ENCODE measurements around the gene STAB2. TPM values are rescaled to one million over a fixed set of nuclear protein-coding genes. Genes with fewer than 3 reads are reported as not detected.
A peak's percentile ranks its signal among the peaks of the same experiment; 100 is the strongest.

The STAB2 gene
- total and polyA plus RNA-seq, 2 donors (not counting 1 experiment from before 2014, with no cell fraction given) = not detected

GRCh38 chr12:103769240-103769945 is 182.3 kb downstream of the STAB2 start:
- Mint-ChIP-seq H3K4me1 (no peaks in the 10 kb centered on the region), H3K4me3 (no peak overlapping the region), H3K9me3 (ENCODE audit: insufficient read depth) (no peaks in the 10 kb centered on the region), H3K27ac (no peak overlapping the region), H3K27me3 (no peaks in the 10 kb centered on the region)
- no peaks in the 10 kb centered on the region for H3K9me3 ChIP-seq (ENCODE audit: control extremely low read depth in 1 of 3, control insufficient read depth in 2 of 3, insufficient read depth in 1 of 3, low read length in 2 of 3)
- ATAC-seq (ENCODE audit: low read depth) (no peak), DNase-seq (no peak)
- TF ChIP-seq EZH2 (IDR thresholded peaks at IDR 0.05; ENCODE audit: borderline replicate concordance, insufficient read depth, low read depth, low read length, poor library complexity, severe bottlenecking) (no peak), CTCF (IDR thresholded peaks at IDR 0.05) (no peak)
- no peak overlapping the region for H3K4me3 ChIP-seq (ENCODE audit: control extremely low read depth in 1 of 5, extremely low read depth in 1 of 5, insufficient read depth in 1 of 5, low read depth in 2 of 5, low read length in 4 of 5)
- no peak overlapping the region for H3K9ac ChIP-seq (ENCODE audit: low read length)
- no peaks in the 10 kb centered on the region for H3K27me3 ChIP-seq (replicated peaks in 1 of 4; ENCODE audit: control extremely low read depth in 1 of 4, control insufficient read depth in 3 of 4, insufficient read depth in 4 of 4, low read length in 3 of 4)
- CTCF ChIA-PET = interaction anchor here (1.3 kb wide), 1 partner anchor 886 kb away, joined by 3 read pairs; no protein-coding TSS in a partner anchor
- H2AFZ ChIP-seq (ENCODE audit: insufficient read depth, low read depth, low read length, poor library complexity, severe bottlenecking) = no peak overlapping the region
- POLR2A ChIA-PET = no interaction called here
- peaks cover 0 to 6% of the 10 kb centered on the region in 2 experiments for H3K36me3 ChIP-seq (replicated peaks in 1 of 2; ENCODE audit: control extremely low read depth in 1 of 2, control insufficient read depth in 1 of 2, extremely low read depth in 1 of 2, insufficient read depth in 2 of 2, low read length in 1 of 2)
- no peak overlapping the region for H3K4me2 ChIP-seq (replicated peaks; ENCODE audit: low read depth, low read length, poor library complexity, severe bottlenecking)
- H3K79me2 ChIP-seq (ENCODE audit: control insufficient read depth, insufficient read depth, low read length) = no peaks in the 10 kb centered on the region
- H3K27ac ChIP-seq (ENCODE audit: low read length in 2 of 2) = no peak overlapping the region
- no peaks in the 10 kb centered on the region for H3K4me1 ChIP-seq (ENCODE audit: control insufficient read depth in 2 of 2, insufficient read depth in 2 of 2, low read length in 2 of 2)
- 91% methylated on average over 7 of the region's 9 CpGs for WGBS (ENCODE audit: insufficient coverage)
- intact Hi-C loops (cut with micrococcal nuclease) = no loop called here
- H4K20me1 ChIP-seq (ENCODE audit: control insufficient read depth, insufficient read depth, low read length, poor library complexity, severe bottlenecking) = no peaks in the 10 kb centered on the region

GRCh38 chr12:103771466-103771865 is 184.4 kb downstream of the STAB2 start:
- H3K4me1 ChIP-seq (ENCODE audit: control insufficient read depth in 2 of 2, insufficient read depth in 2 of 2, low read length in 2 of 2) = no peaks in the 10 kb centered on the region
- ATAC-seq (ENCODE audit: low read depth) (peak; percentile 51), DNase-seq (peak; percentile 38)
- WGBS (ENCODE audit: insufficient coverage) = 84% methylated on average over 3 of the region's 3 CpGs
- H2AFZ ChIP-seq (ENCODE audit: insufficient read depth, low read depth, low read length, poor library complexity, severe bottlenecking) = no peak overlapping the region
- no peak overlapping the region for H3K4me3 Mint-ChIP-seq
- H3K4me3 ChIP-seq (ENCODE audit: control extremely low read depth in 1 of 5, extremely low read depth in 1 of 5, insufficient read depth in 1 of 5, low read depth in 2 of 5, low read length in 4 of 5) = no peak overlapping the region
- no peaks in the 10 kb centered on the region for H4K20me1 ChIP-seq (ENCODE audit: control insufficient read depth, insufficient read depth, low read length, poor library complexity, severe bottlenecking)
- H3K27ac ChIP-seq (ENCODE audit: low read length in 2 of 2) = no peak overlapping the region
- H3K79me2 ChIP-seq (ENCODE audit: control insufficient read depth, insufficient read depth, low read length) = no peaks in the 10 kb centered on the region
- H3K4me1 Mint-ChIP-seq = no peaks in the 10 kb centered on the region
- intact Hi-C loops (cut with micrococcal nuclease) = loop anchor here (1.0 to 2.0 kb wide), 2 partner anchors 99 to 337 kb away; no protein-coding TSS in a partner anchor
- no peaks in the 10 kb centered on the region for H3K9me3 ChIP-seq (ENCODE audit: control extremely low read depth in 1 of 3, control insufficient read depth in 2 of 3, insufficient read depth in 1 of 3, low read length in 2 of 3)
- no peak overlapping the region for H3K4me2 ChIP-seq (replicated peaks; ENCODE audit: low read depth, low read length, poor library complexity, severe bottlenecking)
- ChIA-PET POLR2A (no interaction called here), CTCF (interaction anchor here (1.2 to 1.7 kb wide), 5 partner anchors 100 to 338 kb away, joined by 3 to 11 read pairs (median 4); partner anchors contain the start of gene TDG)
- H3K27ac Mint-ChIP-seq = no peak overlapping the region
- peaks cover 0 to 3% of the 10 kb centered on the region in 2 experiments for H3K36me3 ChIP-seq (replicated peaks in 1 of 2; ENCODE audit: control extremely low read depth in 1 of 2, control insufficient read depth in 1 of 2, extremely low read depth in 1 of 2, insufficient read depth in 2 of 2, low read length in 1 of 2)
- no peak overlapping the region for H3K9ac ChIP-seq (ENCODE audit: low read length)
- no peaks in the 10 kb centered on the region for H3K27me3 ChIP-seq (replicated peaks in 1 of 4; ENCODE audit: control extremely low read depth in 1 of 4, control insufficient read depth in 3 of 4, insufficient read depth in 4 of 4, low read length in 3 of 4)
- TF ChIP-seq EZH2 (IDR thresholded peaks at IDR 0.05; ENCODE audit: borderline replicate concordance, insufficient read depth, low read depth, low read length, poor library complexity, severe bottlenecking) = no peak
- peak; percentile 35 for TF ChIP-seq CTCF (IDR thresholded peaks at IDR 0.05)
- no peaks in the 10 kb centered on the region for H3K9me3 Mint-ChIP-seq (ENCODE audit: insufficient read depth)
- no peaks in the 10 kb centered on the region for H3K27me3 Mint-ChIP-seq
